HepG2 (cell line): Measurements from ENCODE around the gene STARD10.

Source experiments
- BRCA1 ChIP-seq: sonication (generic); formaldehyde crosslinking; IDR thresholded peaks from 2 replicates; pipeline ENCODE4 v1.4.0; 2020; ENCODE audit warnings: missing genetic modification reagents
- EP300 ChIP-seq, 3 experiments: sonication (generic) in 1 of 3; formaldehyde crosslinking in 1 of 3; IDR thresholded peaks; 2 replicates each; pipeline versions ENCODE4 v1.5.1 to v1.6.1; 2011 to 2020; ENCODE audit warnings: low read depth in 2 of 3, low read length in 2 of 3, borderline replicate concordance in 1 of 3, improper control_type of control experiment in 1 of 3, mild to moderate bottlenecking in 1 of 3, missing genetic modification reagents in 1 of 3, moderate library complexity in 1 of 3
- EZH2 ChIP-seq: conservative IDR thresholded peaks from 2 replicates; pipeline ENCODE4 v1.6.1; 2012; ENCODE audit warnings: mild to moderate bottlenecking, low read depth, low read length, moderate library complexity
- NFKBIZ ChIP-seq: IDR thresholded peaks from 2 replicates; pipeline ENCODE4 v1.6.1; 2018; ENCODE audit warnings: missing genetic modification reagents, missing compliant biosample characterization
- PHF20 ChIP-seq: sonication (generic); formaldehyde crosslinking; IDR thresholded peaks from 2 replicates; pipeline ENCODE4 v1.5.0; 2020; ENCODE audit warnings: mild to moderate bottlenecking, missing genetic modification reagents
- TOE1 ChIP-seq: sonication (generic); formaldehyde crosslinking; IDR thresholded peaks from 2 replicates; pipeline ENCODE4 v1.4.0; 2020; ENCODE audit warnings: mild to moderate bottlenecking, missing genetic modification reagents
- ZKSCAN1 ChIP-seq: fragments of 150-350 bp; IDR thresholded peaks from 2 replicates; pipeline ENCODE4 v1.6.1; 2014; ENCODE audit warnings: low read length
- ZNF121 ChIP-seq: sonication (generic); formaldehyde crosslinking; IDR thresholded peaks from 2 replicates; pipeline ENCODE4 v1.5.0; 2020; ENCODE audit warnings: mild to moderate bottlenecking, missing genetic modification reagents
- TF ChIP-seq, protein P1 (sequence below): IDR thresholded peaks from 2 replicates; pipeline ENCODE4 v1.6.1; 2016; ENCODE audit warnings: control low read depth
- TF ChIP-seq, protein P2 (sequence below): sonication (generic); formaldehyde crosslinking; IDR thresholded peaks from 2 replicates; pipeline ENCODE4 v1.5.0; 2020; ENCODE audit warnings: mild to moderate bottlenecking, missing genetic modification reagents, moderate library complexity
- TF ChIP-seq, protein P3 (sequence below): sonication (generic); formaldehyde crosslinking; IDR thresholded peaks from 2 replicates; pipeline ENCODE4 v1.4.0; 2020; ENCODE audit warnings: missing genetic modification reagents

DNA sequence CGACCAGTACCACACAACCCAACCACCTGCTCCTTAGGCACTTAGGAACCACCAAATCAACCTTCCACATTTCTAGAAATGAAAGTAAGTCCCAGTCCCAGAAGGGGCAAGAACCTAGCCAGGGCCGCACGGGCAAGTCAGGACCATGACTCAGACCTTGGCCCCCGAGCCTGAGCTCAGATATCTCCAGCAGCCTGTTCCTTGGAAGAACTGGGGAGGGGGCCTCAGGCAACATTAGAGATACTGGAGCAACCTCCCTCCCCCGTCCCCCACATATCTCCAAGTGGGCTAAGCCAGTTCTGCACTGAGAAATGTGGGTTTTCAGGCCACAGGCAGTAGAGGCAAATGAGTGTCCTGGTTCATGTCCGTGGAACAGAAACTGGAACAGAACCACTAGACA, 49.4 kb downstream of the STARD10 start:
- no peak for TF ChIP-seq NFKBIZ (CRISPR knock-in tag)
- no peak for TF ChIP-seq ZNF121 (CRISPR knock-in tag)
- TF ChIP-seq, protein P1, sequence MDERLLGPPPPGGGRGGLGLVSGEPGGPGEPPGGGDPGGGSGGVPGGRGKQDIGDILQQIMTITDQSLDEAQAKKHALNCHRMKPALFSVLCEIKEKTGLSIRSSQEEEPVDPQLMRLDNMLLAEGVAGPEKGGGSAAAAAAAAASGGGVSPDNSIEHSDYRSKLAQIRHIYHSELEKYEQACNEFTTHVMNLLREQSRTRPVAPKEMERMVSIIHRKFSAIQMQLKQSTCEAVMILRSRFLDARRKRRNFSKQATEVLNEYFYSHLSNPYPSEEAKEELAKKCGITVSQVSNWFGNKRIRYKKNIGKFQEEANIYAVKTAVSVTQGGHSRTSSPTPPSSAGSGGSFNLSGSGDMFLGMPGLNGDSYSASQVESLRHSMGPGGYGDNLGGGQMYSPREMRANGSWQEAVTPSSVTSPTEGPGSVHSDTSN = no peak
- TF ChIP-seq, protein P2, sequence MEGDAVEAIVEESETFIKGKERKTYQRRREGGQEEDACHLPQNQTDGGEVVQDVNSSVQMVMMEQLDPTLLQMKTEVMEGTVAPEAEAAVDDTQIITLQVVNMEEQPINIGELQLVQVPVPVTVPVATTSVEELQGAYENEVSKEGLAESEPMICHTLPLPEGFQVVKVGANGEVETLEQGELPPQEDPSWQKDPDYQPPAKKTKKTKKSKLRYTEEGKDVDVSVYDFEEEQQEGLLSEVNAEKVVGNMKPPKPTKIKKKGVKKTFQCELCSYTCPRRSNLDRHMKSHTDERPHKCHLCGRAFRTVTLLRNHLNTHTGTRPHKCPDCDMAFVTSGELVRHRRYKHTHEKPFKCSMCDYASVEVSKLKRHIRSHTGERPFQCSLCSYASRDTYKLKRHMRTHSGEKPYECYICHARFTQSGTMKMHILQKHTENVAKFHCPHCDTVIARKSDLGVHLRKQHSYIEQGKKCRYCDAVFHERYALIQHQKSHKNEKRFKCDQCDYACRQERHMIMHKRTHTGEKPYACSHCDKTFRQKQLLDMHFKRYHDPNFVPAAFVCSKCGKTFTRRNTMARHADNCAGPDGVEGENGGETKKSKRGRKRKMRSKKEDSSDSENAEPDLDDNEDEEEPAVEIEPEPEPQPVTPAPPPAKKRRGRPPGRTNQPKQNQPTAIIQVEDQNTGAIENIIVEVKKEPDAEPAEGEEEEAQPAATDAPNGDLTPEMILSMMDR (CRISPR knock-in tag) = no peak
- no peak for TF ChIP-seq EP300 (IDR thresholded peaks at IDR 0.05; ENCODE audit: low read depth in 2 of 2, low read length in 2 of 2)
- TF ChIP-seq EP300 (CRISPR knock-in tag; IDR thresholded peaks at IDR 0.05; ENCODE audit: borderline replicate concordance) = no peak
- no peak for TF ChIP-seq BRCA1 (CRISPR knock-in tag)
- TF ChIP-seq EZH2 = no peak
- TF ChIP-seq PHF20 (CRISPR knock-in tag) = no peak
- TF ChIP-seq, protein P3, sequence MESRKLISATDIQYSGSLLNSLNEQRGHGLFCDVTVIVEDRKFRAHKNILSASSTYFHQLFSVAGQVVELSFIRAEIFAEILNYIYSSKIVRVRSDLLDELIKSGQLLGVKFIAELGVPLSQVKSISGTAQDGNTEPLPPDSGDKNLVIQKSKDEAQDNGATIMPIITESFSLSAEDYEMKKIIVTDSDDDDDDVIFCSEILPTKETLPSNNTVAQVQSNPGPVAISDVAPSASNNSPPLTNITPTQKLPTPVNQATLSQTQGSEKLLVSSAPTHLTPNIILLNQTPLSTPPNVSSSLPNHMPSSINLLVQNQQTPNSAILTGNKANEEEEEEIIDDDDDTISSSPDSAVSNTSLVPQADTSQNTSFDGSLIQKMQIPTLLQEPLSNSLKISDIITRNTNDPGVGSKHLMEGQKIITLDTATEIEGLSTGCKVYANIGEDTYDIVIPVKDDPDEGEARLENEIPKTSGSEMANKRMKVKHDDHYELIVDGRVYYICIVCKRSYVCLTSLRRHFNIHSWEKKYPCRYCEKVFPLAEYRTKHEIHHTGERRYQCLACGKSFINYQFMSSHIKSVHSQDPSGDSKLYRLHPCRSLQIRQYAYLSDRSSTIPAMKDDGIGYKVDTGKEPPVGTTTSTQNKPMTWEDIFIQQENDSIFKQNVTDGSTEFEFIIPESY (CRISPR knock-in tag) = no peak
- no peak for TF ChIP-seq TOE1
- no peak for TF ChIP-seq ZKSCAN1
